GM19452 (cell line): Measurements from ENCODE around the gene KYAT1.
"Not testable (repeated sequence)": the region's sequence is repeated elsewhere in the genome, so short reads cannot be mapped to it uniquely, and the experiment has no call there.

ENCODE experiments used
- ATAC-seq: cut with Tn5 transposase; IDR thresholded peaks from one replicate; pipeline ENCODE4 v1.9.1; 2021; ENCODE audit not compliant: unreplicated experiment

KYAT1 gene

GRCh38 chr9:128820665-128821583 lies 60.8 kb downstream of the KYAT1 start:
- no peak for ATAC-seq

- ATAC-seq: no peak
Observed at GRCh38 chr9:128819716-128820664, 61.8 kb downstream of the KYAT1 start.

GRCh38 chr9:128818839-128819715 lies 62.7 kb downstream of the KYAT1 start:
- peak; percentile 34 for ATAC-seq

DNA sequence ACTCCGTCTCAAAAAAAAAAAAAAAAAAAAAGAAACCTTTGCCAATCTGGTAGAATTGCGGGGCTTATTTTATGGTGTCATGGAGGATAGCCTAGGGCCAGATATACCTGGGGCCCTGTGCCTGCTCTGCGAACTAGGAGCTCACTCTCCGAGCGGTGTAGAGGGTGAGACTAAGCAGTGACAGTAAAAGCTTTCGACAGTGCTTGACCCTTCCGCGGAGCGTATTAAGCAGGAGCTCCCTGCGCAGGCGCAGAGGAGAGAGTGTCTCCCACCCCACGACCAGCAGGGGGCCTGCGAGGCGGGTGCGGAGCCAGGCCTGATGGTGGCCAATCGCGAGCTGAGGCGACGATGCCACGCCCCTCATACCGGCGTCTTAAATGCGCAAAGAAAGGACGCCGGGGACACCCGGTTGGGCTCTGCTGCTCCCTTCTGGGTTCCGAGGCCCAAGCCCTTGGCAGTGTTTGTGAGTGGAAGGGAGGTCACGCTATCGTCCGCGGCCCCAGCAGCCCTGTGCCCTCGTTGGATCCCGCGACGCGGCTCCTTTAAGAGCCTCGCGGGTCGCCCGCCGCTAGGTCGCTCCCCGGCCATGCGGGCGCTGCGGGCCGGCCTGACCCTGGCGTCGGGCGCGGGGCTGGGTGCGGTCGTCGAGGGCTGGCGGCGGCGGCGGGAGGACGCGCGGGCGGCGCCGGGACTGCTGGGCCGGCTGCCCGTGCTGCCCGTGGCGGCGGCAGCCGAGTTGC lies 63.5 kb downstream of the KYAT1 start, which contains the start of gene ENDOG:
ENDOG (plus strand) TSS at position 402 of the 740 bp plus-strand sequence; CDS start at position 587, 185 bp downstream.
- ATAC-seq: peak; percentile 90

DNA sequence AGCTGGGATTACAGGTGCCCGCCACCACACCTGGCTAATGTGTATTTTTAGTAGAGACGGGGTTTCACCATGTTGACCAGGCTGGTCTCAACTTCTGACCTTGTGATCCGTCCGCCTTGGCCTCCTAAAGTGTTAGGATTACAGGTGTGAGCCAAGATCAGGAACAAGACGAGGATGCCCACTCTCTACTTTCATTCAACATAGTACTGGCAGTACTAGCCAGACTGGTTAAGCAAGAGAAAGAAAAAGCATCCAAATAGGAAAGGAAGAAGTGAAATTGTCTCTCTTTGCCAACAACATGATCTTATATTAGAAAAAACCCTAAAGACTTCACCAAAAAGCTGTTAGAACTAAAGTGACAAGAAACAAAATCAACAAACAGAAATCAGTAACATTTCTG lies 70.9 kb downstream of the KYAT1 start:
- ATAC-seq: no peak

DNA sequence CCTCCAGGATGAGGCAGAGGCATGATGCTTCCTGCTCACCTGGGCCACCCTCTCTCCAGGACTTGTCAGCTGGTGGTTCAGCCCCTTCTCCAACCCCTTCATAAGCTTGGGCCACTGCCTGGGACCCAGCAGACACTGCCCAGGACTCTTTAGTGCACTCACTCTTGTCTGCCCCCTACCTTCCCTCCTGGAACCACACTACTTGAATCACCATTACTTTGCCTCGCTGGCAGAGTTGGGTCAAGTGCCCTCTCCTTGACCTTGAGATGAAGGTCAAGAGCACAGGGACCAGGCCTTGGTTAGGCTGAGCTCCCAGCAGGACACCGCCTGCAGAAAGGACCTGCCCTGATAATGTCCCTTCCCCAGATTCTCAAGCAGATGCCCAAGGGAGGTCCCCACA lies 71.9 kb downstream of the KYAT1 start:
- ATAC-seq: no peak

DNA sequence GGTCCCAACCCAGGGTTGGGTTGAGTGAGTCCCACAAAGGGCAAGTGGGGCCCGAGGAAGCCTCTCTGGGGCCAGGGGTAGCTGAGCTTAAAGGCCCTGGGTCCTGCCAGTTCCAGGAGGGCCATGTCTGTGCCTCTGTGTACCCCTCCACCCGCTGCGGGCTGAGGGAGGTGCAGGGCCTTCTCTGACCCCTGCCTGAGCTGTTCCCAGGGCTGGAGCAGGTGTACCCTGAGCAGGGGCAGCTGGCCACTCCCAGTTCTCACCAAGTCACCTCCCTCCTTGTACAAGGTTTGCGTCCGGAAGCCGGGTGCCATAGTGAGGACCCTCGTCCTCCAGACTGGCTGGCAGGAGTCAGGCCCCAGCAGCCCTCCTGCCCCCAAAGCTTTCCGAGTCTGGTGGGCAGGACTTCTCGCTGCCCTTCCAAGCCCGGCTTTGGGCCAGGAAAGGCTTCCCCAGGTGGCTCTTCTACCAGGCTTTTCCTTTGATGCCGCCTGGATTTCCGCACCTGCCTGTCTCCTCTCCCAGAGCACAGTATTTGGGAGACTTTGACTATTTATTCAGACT lies 72.6 kb downstream of the KYAT1 start:
- no peak for ATAC-seq

DNA sequence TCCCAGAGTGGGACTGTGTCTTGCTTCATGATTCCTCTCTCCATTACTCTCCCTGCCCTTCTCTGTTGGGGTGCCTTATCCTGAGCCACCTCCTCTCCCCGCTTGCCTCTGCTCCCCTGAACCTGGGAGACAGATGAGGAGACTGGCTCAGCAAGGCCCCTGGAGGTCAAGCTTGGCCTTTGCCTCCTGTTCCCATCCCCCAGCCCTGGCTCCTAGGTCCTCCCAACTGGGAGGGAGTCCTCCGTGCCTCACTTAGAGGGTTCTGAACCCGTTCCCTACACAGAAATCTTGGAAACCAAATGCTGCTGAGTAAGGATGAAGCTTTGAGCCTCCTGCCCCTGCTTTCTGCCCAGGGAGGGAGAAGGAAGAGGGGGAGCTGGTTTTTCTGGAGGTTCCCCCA lies 73.2 kb downstream of the KYAT1 start:
- no peak for ATAC-seq

GRCh38 chr9:128807827-128808226 lies 73.9 kb downstream of the KYAT1 start:
- no peak for ATAC-seq

DNA sequence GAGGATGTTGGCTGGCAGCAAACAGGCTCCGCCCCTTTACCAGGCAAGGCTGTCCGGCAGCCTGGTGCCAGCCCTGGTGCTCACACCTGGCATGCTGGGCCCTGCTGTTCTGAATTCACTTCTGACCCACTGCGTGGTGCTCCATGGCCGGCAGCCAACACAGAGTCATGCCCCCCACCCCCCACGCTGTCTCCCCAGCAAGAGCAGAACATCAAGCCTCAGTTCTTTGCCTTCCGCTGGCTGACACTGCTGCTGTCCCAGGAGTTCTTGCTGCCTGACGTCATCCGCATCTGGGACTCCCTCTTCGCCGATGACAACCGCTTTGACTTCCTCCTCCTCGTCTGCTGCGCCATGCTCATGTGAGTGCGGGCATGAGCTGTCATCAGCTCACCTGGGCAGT lies 76.1 kb downstream of the KYAT1 start:
- ATAC-seq: no peak

DNA sequence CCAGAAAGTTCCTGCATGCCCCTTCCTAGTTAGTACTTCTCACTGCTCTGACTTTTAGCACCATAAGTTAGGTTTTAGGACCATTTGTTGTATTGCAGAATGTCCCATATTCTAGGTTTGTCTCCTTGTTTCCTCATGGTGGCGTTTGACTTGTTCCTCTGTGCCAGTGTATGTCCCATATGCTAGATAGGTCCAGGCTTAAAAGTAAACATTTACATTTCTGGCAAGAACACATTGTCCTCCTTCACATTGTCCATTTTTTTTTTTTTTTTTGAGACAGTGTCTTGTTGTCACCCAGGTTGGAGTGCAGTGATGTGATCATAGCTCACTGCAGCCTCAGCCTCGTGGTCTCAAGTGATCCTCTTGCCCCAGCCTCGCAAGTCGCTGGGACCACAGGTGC lies 79.3 kb downstream of the KYAT1 start:
- ATAC-seq: no peak

- no peak for ATAC-seq
Observed at GRCh38 chr9:128800061-128800460, 81.7 kb downstream of the KYAT1 start.

DNA sequence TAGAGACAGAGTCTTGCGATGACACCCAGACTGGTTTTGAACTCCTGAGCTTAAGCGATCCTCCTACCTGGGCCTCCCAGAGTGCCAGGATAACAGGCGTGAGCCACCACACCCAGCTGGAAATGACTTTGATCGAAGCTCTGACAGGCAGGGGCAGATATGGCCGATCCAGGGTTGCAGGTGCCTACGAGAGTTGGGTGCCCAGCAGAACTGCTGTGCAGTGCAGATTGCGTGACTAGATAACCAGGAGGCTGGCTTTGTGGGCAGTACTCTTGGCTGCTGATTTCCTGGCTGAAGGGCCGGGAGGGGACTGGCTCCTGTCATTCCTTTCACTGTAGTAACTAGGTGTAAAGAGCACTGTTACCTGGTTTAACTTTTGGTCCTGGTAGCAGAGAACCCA lies 82.9 kb downstream of the KYAT1 start:
- ATAC-seq: no peak

DNA sequence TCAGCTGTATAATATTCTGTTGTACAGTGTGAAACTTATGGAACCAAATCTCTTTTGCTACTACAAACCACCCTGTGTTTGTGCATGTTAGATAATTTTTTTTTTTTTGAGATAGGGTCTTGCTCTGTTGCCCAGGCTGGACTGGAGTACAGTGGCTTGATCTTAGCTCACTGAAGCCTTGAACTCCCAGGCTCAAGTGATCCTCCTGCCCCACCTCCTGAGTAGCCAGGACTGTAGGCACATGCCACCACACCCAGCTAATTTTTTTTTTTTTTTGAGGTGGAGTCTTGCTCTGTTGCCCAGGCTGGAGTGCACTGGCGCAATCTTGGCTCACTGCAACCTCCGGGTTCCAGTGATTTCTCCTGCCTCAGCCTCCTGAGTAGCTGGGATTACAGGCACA lies 86.8 kb downstream of the KYAT1 start:
- not testable (repeated sequence) for ATAC-seq

- ATAC-seq: no peak
Observed at GRCh38 chr9:128792978-128793686, 88.6 kb downstream of the KYAT1 start.

DNA sequence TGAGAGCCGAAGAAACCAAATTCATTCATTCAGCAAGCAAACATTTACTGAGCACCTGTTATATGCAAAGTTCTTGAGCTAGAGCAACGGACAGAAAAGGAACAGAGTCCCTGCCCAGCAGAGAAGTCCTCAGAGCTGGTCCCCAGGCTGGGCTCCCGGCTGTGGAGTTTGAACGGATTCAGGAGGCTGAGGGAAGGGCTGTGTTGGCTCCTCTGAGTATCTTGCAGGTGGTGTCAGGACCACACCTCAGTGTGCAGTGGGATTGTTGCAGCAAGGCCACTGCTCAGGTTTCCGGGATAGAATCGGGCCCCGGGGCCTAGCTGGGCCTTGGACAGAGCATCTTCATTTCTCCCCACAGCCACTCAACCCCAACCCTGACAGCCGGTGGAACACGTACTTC lies 89.6 kb downstream of the KYAT1 start:
- no peak for ATAC-seq

DNA sequence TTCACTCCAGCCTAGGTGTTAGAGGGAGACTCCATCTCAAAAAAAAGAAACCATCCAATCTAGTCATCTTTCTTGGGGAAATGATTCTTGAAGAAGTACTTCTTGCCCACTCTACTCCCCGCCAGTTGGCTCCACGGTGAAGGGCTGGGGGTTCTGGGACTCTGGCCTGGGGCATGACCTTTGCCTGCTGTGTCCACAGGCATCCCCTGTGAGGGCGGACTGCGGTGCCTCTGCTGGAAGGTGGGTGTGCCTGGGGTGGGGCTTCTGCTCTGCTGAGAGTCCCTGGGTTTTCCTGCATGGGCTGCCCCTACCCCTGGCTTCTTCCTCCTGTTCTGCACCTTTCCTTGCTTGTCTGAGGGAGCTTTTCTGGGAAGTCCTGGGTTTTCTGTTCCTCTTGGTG lies 91.2 kb downstream of the KYAT1 start:
- ATAC-seq: no peak

DNA sequence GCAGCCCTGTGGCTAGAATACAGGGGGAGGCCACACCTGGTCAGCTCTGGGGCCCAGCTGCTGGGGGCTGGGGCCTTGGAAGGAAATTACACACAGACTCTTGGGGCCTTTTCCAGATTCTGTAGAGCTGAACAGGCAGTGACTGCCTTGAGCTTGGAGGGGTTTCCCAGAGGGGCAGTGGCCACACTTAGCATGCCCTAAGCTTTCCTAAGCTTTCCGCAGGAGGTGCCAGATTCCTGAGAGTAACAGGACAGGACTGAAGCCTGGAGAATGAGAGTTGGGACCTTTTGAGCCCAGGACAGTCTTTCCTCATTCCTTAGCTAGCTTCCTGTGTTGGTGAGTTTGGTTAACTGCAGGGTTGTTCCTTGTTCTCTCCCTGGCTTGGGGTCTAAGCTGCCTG lies 93.3 kb downstream of the KYAT1 start:
- no peak for ATAC-seq

- ATAC-seq: no peak
Observed at GRCh38 chr9:128787659-128788058, 94.1 kb downstream of the KYAT1 start.
